Neural cell (in vitro differentiated cells): ENCODE data around the gene CAP2.

ENCODE experiments used
- EZH2 ChIP-seq: fragments of 200-600, 300-800 bp; shearing (Covaris generic), sonication (generic); IDR thresholded peaks from 2 replicates; pipeline ENCODE4 v1.6.1; 2014; ENCODE audit warnings: antibody characterized with exemption, low read length, borderline replicate concordance, mild to moderate bottlenecking; ENCODE audit not compliant: insufficient read depth, poor library complexity, severe bottlenecking
- TAF1 ChIP-seq: IDR thresholded peaks from 2 replicates; pipeline ENCODE4 v1.6.1; 2012; ENCODE audit warnings: low read depth
- TF ChIP-seq, protein P1 (sequence below): fragments of 450-650 bp; IDR thresholded peaks from 2 replicates; pipeline ENCODE4 v1.5.1; 2014; ENCODE audit warnings: antibody characterized with exemption, mild to moderate bottlenecking, moderate library complexity; ENCODE audit not compliant: poor library complexity, severe bottlenecking
- TF ChIP-seq, protein P2 (sequence below): IDR thresholded peaks from 2 replicates; pipeline ENCODE4 v1.6.1; 2012; ENCODE audit warnings: borderline replicate concordance

GRCh38 chr6:17353440-17354175 is 39.8 kb upstream of the CAP2 start:
- TF ChIP-seq, protein P1, sequence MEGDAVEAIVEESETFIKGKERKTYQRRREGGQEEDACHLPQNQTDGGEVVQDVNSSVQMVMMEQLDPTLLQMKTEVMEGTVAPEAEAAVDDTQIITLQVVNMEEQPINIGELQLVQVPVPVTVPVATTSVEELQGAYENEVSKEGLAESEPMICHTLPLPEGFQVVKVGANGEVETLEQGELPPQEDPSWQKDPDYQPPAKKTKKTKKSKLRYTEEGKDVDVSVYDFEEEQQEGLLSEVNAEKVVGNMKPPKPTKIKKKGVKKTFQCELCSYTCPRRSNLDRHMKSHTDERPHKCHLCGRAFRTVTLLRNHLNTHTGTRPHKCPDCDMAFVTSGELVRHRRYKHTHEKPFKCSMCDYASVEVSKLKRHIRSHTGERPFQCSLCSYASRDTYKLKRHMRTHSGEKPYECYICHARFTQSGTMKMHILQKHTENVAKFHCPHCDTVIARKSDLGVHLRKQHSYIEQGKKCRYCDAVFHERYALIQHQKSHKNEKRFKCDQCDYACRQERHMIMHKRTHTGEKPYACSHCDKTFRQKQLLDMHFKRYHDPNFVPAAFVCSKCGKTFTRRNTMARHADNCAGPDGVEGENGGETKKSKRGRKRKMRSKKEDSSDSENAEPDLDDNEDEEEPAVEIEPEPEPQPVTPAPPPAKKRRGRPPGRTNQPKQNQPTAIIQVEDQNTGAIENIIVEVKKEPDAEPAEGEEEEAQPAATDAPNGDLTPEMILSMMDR: no peak
- TF ChIP-seq EZH2 (no peak), TAF1 (no peak)
- TF ChIP-seq, protein P2, sequence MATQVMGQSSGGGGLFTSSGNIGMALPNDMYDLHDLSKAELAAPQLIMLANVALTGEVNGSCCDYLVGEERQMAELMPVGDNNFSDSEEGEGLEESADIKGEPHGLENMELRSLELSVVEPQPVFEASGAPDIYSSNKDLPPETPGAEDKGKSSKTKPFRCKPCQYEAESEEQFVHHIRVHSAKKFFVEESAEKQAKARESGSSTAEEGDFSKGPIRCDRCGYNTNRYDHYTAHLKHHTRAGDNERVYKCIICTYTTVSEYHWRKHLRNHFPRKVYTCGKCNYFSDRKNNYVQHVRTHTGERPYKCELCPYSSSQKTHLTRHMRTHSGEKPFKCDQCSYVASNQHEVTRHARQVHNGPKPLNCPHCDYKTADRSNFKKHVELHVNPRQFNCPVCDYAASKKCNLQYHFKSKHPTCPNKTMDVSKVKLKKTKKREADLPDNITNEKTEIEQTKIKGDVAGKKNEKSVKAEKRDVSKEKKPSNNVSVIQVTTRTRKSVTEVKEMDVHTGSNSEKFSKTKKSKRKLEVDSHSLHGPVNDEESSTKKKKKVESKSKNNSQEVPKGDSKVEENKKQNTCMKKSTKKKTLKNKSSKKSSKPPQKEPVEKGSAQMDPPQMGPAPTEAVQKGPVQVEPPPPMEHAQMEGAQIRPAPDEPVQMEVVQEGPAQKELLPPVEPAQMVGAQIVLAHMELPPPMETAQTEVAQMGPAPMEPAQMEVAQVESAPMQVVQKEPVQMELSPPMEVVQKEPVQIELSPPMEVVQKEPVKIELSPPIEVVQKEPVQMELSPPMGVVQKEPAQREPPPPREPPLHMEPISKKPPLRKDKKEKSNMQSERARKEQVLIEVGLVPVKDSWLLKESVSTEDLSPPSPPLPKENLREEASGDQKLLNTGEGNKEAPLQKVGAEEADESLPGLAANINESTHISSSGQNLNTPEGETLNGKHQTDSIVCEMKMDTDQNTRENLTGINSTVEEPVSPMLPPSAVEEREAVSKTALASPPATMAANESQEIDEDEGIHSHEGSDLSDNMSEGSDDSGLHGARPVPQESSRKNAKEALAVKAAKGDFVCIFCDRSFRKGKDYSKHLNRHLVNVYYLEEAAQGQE: no peak
